DMS114 treated with DMSO at 0.1 percent for 48 hours (cell line): Measurements from ENCODE around the gene RIMS4.

Source experiments
- DNase-seq: peaks from one replicate; lab custom pipeline; 2025; ENCODE audit not compliant: unreplicated experiment; lab: John Stamatoyannopoulos, UW

RIMS4 gene

DNA sequence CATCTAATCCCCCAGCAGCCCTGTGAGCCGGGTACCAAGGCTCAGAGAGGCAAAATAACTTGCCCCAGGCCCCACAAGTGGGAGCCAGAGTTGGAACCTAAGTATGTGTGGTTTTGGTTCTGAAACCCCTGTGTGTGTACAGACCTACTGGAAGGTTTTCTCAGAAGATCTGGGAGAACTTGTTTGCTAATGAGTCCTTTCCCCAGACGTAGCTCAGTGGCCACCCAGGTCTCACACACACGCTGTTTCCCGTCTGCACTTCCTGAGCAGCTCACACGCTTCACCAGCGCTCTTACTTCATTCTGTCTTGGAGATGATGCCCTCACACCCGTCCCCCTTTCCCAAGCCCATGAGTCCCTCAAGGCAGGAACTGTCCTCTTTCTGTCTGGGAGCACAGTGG, 87.0 kb downstream of the RIMS4 start:
- DNase-seq, result no peak

GRCh38 chr20:44722990-44723389, 87.4 kb downstream of the RIMS4 start:
- DNase-seq, result no peak

DNA sequence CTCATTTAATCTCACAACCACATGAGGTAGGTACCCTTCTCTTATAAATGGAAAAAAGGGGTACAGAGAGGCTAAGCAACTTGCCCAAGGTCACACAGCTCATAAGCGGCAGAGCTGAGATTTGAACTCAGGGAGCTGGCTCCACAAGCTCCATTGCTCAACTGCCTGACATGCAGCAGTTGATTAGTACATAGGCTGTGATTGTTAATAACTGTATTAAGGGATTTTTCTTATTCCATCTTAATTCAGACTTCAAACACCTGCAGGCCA, 88.6 kb downstream of the RIMS4 start:
- no peak for DNase-seq

- no peak for DNase-seq
Measured at GRCh38 chr20:44720997-44721784, 89.2 kb downstream of the RIMS4 start.

DNA sequence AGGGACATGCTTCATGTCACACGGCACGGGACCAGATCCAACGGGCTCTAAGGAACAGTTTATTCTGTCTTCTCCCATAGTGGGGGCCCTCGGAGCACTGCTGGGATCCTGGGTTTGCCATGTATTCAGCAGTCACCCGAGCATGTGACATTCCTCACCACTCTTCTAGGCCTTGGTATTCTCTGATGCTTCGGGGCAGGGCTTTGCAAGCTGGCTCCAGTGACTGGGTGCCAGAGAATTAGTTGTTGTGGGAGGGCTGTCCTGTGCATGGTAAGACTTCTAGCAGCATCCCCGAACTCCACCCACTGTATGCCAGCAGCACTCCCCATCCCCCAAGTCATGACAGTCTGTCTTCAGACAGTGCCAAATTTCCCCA, 89.7 kb downstream of the RIMS4 start:
- DNase-seq, result no peak

GRCh38 chr20:44719841-44720240, 90.5 kb downstream of the RIMS4 start:
- no peak for DNase-seq

GRCh38 chr20:44717986-44718385, 92.4 kb downstream of the RIMS4 start:
- no peak for DNase-seq

- no peak for DNase-seq
Measured at GRCh38 chr20:44716309-44717106, 93.8 kb downstream of the RIMS4 start.

GRCh38 chr20:44715499-44716308, 94.6 kb downstream of the RIMS4 start:
- DNase-seq, result no peak

DNA sequence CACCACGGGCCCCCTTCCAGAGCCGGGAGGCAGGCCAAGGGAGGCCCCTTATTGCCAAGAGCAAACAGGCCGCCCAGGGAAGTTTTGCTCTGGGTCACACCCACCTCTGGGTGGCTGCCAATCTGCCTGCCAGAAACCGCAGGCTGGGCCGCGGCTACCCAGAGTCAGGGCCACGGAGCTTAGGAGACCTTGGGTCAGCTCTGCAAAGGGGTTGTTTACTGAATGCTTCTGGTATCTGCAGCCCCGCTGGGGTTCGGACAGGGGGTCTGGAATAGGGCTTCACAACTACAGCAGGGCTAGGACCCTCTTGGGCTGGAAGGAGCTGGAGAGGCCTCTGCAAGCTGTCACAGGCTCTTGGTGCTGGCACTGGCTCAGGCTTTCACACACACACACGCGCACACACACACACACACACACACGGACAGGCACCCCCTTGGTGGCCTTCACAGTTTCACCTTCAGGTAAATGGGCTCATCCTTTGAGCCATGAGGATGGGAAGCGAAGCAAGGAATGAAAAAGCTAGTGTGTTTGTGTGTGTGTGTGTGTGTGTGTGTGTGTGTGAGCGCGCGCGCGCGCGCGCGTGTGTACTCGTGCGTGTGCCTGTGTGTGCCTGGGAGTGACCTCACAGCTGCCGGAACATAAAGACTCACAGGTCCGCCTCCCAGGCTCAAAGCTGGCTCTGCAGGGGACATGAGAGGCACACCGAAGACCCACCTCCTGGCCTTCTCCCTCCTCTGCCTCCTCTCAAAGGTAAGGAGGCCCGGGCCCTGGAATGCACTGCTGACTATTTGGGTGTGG, 95.4 kb downstream of the RIMS4 start, which contains the start of gene CCN5:
TSS of gene CCN5 (plus strand) at position 669 of the 798 bp plus-strand sequence. CDS start at position 691, 22 bp downstream.
- DNase-seq, result no peak

- DNase-seq, result no peak
Measured at GRCh38 chr20:44714102-44714700, 96.1 kb downstream of the RIMS4 start.

DNA sequence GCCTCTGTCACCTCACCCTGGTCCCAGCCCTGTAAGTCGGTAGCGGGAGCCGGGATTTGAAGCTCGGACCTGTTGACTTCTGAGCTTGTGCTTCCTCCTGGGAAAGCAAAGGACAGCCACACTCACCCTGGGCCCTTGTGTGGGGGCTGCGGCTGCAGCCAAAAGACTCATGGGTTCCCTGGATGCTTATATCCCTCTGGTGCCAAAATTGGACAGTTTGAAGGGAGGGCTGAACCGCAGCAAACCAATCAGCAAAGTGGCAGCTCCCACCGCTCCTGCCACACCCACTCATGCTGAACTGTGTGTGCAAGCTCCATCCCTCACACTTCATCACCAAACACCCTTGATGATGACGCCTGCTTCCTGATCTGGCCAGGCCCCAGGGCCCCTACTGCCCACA, 99.1 kb downstream of the RIMS4 start:
- no peak for DNase-seq

DNA sequence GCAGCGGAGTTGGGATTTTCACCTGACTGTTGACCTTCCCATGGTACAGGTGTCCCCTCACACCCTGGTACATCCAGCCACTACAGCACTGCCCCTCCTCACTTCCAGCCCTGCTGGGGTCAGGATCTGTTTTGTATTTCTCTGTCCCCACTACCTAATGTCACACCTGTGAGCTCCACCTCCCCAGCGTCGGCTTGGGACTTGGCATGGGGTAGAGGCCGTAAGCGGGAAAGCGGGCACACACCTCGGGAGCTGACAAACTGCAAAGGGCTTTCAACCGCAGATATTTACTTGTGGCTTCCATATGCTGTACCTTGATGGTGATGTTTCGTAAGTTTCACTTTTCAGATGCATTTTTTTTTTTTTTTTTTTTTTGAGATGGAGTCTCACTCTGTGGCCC, 100.5 kb downstream of the RIMS4 start:
- DNase-seq, result no peak

GRCh38 chr20:44709380-44709779, 101.0 kb downstream of the RIMS4 start:
- DNase-seq, result no peak

GRCh38 chr20:44707018-44707579, 103.2 kb downstream of the RIMS4 start:
- DNase-seq, result no peak

DNA sequence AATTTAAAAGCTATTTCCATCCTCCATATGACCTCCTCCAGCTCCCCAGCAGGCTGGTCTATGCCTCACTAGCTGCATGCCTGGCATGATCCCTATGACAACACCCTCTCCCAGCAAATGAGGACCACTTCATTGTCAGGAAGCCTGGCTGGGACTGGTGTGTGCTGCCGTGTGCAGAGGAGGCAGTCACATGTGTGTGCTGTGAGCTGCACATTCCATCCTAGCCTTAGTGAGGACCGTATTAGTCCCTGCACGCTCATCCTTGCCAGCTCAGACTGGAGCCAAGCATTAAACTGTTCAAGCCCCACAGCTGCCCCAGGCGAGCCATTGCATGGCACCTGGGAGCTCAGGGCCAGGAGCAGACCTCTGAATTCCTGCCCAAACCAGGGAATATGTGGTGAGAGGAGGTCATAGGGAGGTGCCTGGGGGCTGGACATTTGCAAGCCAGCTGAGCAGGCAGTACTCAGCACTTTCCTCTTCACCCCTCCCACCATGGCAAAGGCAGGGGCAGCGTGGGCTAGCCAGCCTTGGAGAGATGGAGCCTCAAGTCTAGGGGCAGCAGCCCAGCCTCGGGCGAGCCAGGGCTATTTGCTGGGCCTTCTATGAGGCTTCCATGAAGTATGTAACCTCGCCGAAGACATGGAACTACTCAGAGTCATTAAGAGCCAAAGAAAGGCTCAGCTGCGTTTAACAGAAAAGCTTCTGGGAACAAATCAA, 103.9 kb downstream of the RIMS4 start:
- no peak for DNase-seq

- no peak for DNase-seq
Measured at GRCh38 chr20:44705364-44706094, 104.8 kb downstream of the RIMS4 start.

- DNase-seq, result no peak
Measured at GRCh38 chr20:44704551-44704971, 105.8 kb downstream of the RIMS4 start.

DNA sequence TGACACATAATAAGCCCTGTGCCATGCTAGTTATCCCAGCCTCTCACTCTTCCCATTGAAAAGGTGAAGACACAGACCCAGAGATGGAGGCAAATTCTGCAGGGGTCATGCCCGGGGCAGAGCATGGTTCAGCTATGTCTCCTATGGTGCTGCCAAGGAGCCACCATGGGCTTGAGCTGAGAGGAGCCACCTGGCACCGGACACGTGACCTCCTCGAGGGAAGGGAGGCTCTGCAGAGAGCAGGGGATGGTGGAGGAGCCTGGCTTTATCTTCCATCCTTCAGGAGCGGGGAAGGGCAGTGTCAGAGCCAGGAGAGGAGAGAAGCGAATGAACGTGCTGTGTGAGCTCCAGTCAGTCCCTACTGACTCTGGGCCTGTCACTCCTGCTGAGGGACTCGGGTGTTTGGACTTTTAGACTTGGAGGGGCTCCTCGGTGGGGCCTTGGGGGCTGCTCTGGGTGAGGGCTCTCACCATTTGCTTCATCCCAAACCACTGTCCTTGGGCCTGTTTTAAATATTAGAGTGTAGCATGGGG, 106.3 kb downstream of the RIMS4 start:
- DNase-seq, result no peak
